ENCODE measurements around the gene HIVEP2.

HIVEP2 gene

GRCh38 chr6:142751452-142751851 lies 193.5 kb downstream of the HIVEP2 start:
- Mint-ChIP-seq H3K4me3 (no peak overlapping the region), H3K27ac (no peak overlapping the region), H3K9me3 (peaks cover 0 to 1% of the 10 kb centered on the region in 2 donors), H3K27me3 (no peaks in the 10 kb centered on the region), H3K36me3 (peaks cover 16 to 25% of the 10 kb centered on the region in 2 donors), H3K4me1 (peaks cover 15 to 26% of the 10 kb centered on the region in 2 donors)
- ATAC-seq (replicated peaks) (no peak), DNase-seq (no peak)

DNA sequence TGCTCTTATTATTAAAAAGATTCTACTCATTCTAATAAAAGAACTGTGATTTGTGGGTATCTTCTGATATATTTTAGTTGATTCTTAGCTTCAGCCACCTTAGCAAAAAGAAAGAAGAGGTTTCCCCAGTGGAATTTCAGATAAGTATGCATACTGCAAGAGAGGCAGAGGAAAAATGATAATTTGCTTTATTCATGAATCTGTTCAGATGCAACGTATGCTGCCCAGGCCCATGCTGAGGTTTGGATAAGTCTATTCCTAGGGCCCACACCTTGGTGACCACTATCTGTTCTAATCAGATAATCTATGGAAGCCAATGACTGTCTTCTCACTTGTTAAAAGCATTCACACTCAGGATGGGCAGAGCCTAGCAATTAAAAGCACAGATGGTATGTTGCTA lies 194.0 kb downstream of the HIVEP2 start:
- H3K36me3 Mint-ChIP-seq, result peaks cover 15 to 23% of the 10 kb centered on the region in 2 donors
- H3K4me1 Mint-ChIP-seq, result peaks cover 16 to 30% of the 10 kb centered on the region in 2 donors
- no peak overlapping the region for H3K27ac Mint-ChIP-seq
- peaks cover 0 to 1% of the 10 kb centered on the region in 2 donors for H3K9me3 Mint-ChIP-seq
- no peaks in the 10 kb centered on the region for H3K27me3 Mint-ChIP-seq
- DNase-seq (no peak), ATAC-seq (replicated peaks) (no peak)
- no peak overlapping the region for H3K4me3 Mint-ChIP-seq

- peaks cover 6 to 13% of the 10 kb centered on the region in 2 donors for H3K36me3 Mint-ChIP-seq
- H3K4me1 Mint-ChIP-seq, result peaks cover 16 to 24% of the 10 kb centered on the region in 2 donors
- DNase-seq (no peak), ATAC-seq (replicated peaks) (no peak)
- no peaks in the 10 kb centered on the region for H3K27me3 Mint-ChIP-seq
- no peak overlapping the region for H3K27ac Mint-ChIP-seq
- peaks cover 0 to 1% of the 10 kb centered on the region in 2 donors for H3K9me3 Mint-ChIP-seq
- H3K4me3 Mint-ChIP-seq, result no peak overlapping the region
Observed at GRCh38 chr6:142749556-142749955, 195.4 kb downstream of the HIVEP2 start.

DNA sequence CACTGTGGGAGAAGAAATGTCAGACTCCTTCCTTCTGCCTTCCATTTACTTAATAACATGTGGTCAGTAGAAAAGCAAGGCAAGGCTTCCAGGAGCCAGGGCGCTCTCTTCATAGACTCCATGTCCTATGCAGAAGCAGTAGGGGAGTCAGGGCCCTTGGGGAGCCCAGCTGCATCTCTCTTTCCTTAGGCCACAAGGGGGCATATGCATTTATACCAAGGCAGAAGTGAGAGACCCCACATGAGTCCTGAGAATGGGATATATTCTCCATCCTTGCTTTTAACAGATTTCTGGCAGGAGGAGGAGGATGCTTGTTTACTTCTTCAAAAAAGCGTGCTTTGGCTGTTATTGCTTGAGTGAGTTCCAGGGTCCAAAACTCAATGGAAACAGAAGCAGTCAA lies 198.5 kb downstream of the HIVEP2 start:
- DNase-seq, result no peak
- ATAC-seq (replicated peaks), result peak; percentile 52 to 71
- H3K36me3 Mint-ChIP-seq, result peaks cover 0 to 2% of the 10 kb centered on the region in 2 donors
- H3K27me3 Mint-ChIP-seq, result no peaks in the 10 kb centered on the region
- H3K9me3 Mint-ChIP-seq, result no peaks in the 10 kb centered on the region
- no peak overlapping the region for H3K4me3 Mint-ChIP-seq
- no peak overlapping the region for H3K27ac Mint-ChIP-seq
- H3K4me1 Mint-ChIP-seq, result peaks cover 9 to 16% of the 10 kb centered on the region in 2 donors

GRCh38 chr6:142744836-142745235 lies 200.1 kb downstream of the HIVEP2 start:
- Mint-ChIP-seq H3K27me3 (no peaks in the 10 kb centered on the region), H3K36me3 (no peaks in the 10 kb centered on the region), H3K4me1 (peaks cover 9 to 16% of the 10 kb centered on the region in 2 donors), H3K27ac (no peak overlapping the region), H3K9me3 (no peaks in the 10 kb centered on the region), H3K4me3 (no peak overlapping the region)
- no peak for ATAC-seq (replicated peaks)
- DNase-seq, result no peak

DNA sequence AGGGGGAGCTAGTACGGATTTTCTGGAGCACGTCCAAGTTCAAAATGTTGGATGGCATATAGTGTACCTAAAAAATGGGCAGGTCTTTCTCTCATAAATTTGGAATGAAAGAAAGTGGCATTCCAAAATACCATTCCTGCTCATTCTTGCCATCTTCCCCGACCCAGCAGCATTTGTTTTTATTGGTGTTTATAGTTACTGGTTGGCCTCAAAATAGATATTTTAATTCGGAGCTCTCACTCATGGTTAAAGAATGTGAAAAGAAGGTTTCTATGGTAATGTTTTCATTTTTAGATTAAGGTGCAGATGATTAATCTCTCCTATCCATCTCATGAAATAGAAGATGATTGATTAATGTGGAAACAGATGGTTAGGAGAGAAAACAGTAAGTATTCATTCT lies 204.5 kb downstream of the HIVEP2 start:
- H3K4me1 Mint-ChIP-seq, result peaks cover 0 to 1% of the 10 kb centered on the region in 2 donors
- no peaks in the 10 kb centered on the region for H3K9me3 Mint-ChIP-seq
- H3K4me3 Mint-ChIP-seq, result no peak overlapping the region
- DNase-seq (no peak), ATAC-seq (replicated peaks) (no peak)
- no peaks in the 10 kb centered on the region for H3K27me3 Mint-ChIP-seq
- H3K36me3 Mint-ChIP-seq, result no peaks in the 10 kb centered on the region
- no peak overlapping the region for H3K27ac Mint-ChIP-seq

- Mint-ChIP-seq H3K27me3 (no peaks in the 10 kb centered on the region), H3K4me1 (peaks cover 0 to 1% of the 10 kb centered on the region in 2 donors), H3K36me3 (no peaks in the 10 kb centered on the region), H3K4me3 (no peak overlapping the region), H3K9me3 (no peaks in the 10 kb centered on the region), H3K27ac (no peak overlapping the region)
- ATAC-seq (replicated peaks) (no peak), DNase-seq (no peak)
Observed at GRCh38 chr6:142738731-142739130, 206.2 kb downstream of the HIVEP2 start.

DNA sequence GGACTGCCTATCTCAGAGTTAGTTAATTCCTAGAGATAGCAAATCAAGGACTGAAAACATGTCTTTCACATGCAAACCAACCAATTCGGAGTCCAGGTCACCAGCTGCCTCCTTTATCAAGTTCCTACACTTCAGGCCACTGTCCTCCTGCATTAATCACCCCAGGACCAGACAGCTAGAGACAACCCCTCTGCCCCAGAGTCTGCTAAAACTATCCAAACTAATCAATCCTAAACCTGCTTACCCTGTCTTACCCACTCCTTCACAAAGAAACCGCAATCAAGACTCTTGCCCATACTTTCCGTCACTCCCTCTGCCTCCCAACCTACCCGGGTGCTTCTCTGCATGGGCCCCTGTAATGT lies 207.0 kb downstream of the HIVEP2 start:
- no peak for DNase-seq
- H3K27ac Mint-ChIP-seq, result no peak overlapping the region
- ATAC-seq (replicated peaks), result no peak
- peaks cover 0 to 3% of the 10 kb centered on the region in 2 donors for H3K36me3 Mint-ChIP-seq
- no peaks in the 10 kb centered on the region for H3K27me3 Mint-ChIP-seq
- H3K4me1 Mint-ChIP-seq, result peaks cover 0 to 1% of the 10 kb centered on the region in 2 donors
- H3K4me3 Mint-ChIP-seq, result no peak overlapping the region
- H3K9me3 Mint-ChIP-seq, result peaks cover 0 to 3% of the 10 kb centered on the region in 2 donors

GRCh38 chr6:142737368-142738034 lies 207.5 kb downstream of the HIVEP2 start:
- ATAC-seq (replicated peaks) (no peak), DNase-seq (no peak)
- Mint-ChIP-seq H3K27ac (no peak overlapping the region), H3K36me3 (peaks cover 0 to 3% of the 10 kb centered on the region in 2 donors), H3K27me3 (no peaks in the 10 kb centered on the region), H3K4me3 (no peak overlapping the region), H3K4me1 (peaks cover 0 to 1% of the 10 kb centered on the region in 2 donors), H3K9me3 (peaks cover 0 to 3% of the 10 kb centered on the region in 2 donors)

- peaks cover 0 to 3% of the 10 kb centered on the region in 2 donors for H3K9me3 Mint-ChIP-seq
- no peak overlapping the region for H3K4me3 Mint-ChIP-seq
- no peaks in the 10 kb centered on the region for H3K27me3 Mint-ChIP-seq
- H3K27ac Mint-ChIP-seq, result no peak overlapping the region
- H3K4me1 Mint-ChIP-seq, result peaks cover 0 to 1% of the 10 kb centered on the region in 2 donors
- DNase-seq, result no peak
- ATAC-seq (replicated peaks), result no peak
- H3K36me3 Mint-ChIP-seq, result peaks cover 0 to 3% of the 10 kb centered on the region in 2 donors
Observed at GRCh38 chr6:142735204-142735603, 209.8 kb downstream of the HIVEP2 start.

DNA sequence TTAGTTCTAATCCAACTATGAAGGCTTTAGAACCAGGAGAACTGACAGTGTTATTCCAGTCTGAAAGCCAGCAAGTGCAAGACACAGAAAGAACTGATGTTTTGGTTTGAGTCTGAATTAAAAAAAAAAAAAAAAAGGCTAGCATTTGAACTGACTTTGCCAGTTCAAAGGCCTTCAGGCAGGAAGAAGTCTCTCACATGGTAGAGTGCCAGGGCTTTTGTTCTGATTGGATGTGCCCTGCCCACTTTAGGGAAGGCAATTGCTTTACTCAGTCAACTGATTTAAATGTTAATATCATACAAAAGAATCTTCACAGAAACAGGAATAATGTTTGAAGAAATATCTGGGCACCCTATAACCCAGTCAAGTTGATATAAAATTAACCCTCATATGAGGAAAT lies 212.2 kb downstream of the HIVEP2 start:
- Mint-ChIP-seq H3K4me1 (peaks cover 11 to 13% of the 10 kb centered on the region in 2 donors), H3K27me3 (peaks cover 0 to 4% of the 10 kb centered on the region in 2 donors), H3K4me3 (no peak overlapping the region), H3K27ac (no peak overlapping the region), H3K36me3 (peaks cover 0 to 3% of the 10 kb centered on the region in 2 donors), H3K9me3 (peaks cover 0 to 3% of the 10 kb centered on the region in 2 donors)
- DNase-seq, result no peak
- no peak for ATAC-seq (replicated peaks)

DNA sequence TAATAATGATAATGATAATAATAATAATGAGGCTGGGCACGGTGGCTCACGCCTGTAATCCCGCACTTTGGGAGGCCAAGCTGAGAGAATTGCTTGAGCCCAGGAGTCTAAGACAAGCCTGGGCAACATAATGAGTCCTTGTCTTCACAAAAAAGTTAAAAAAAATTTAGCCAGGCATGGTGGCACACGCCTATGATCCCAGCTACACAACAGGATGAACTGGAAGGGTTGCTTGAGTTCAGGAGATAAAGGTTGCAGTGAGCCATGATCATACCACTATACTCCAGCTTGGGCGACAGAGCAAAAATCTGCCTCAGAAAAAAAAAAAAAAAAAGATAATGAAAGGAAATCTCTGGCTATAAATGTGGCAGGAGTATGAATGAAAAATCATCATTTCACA lies 213.4 kb downstream of the HIVEP2 start:
- H3K27me3 Mint-ChIP-seq, result peaks cover 0 to 8% of the 10 kb centered on the region in 2 donors
- peaks cover 0 to 3% of the 10 kb centered on the region in 2 donors for H3K36me3 Mint-ChIP-seq
- peaks cover 0 to 3% of the 10 kb centered on the region in 2 donors for H3K9me3 Mint-ChIP-seq
- H3K27ac Mint-ChIP-seq, result no peak overlapping the region
- H3K4me3 Mint-ChIP-seq, result no peak overlapping the region
- DNase-seq, result no peak
- peaks cover 10 to 13% of the 10 kb centered on the region in 2 donors for H3K4me1 Mint-ChIP-seq
- ATAC-seq (replicated peaks), result no peak

GRCh38 chr6:142729618-142730017 lies 215.4 kb downstream of the HIVEP2 start:
- peaks cover 0 to 3% of the 10 kb centered on the region in 2 donors for H3K9me3 Mint-ChIP-seq
- no peak overlapping the region for H3K27ac Mint-ChIP-seq
- ATAC-seq (replicated peaks) (peak in 1 of 2 donors; percentile 10), DNase-seq (no peak)
- H3K4me1 Mint-ChIP-seq, result peaks cover 12 to 13% of the 10 kb centered on the region in 2 donors
- no peak overlapping the region for H3K4me3 Mint-ChIP-seq
- H3K36me3 Mint-ChIP-seq, result peaks cover 0 to 3% of the 10 kb centered on the region in 2 donors
- H3K27me3 Mint-ChIP-seq, result peaks cover 0 to 8% of the 10 kb centered on the region in 2 donors

GRCh38 chr6:142728910-142729481 lies 216.0 kb downstream of the HIVEP2 start:
- DNase-seq, result peak; percentile 2
- H3K4me1 Mint-ChIP-seq, result peaks cover 12 to 13% of the 10 kb centered on the region in 2 donors

GRCh38 chr6:142728364-142728763 lies 216.6 kb downstream of the HIVEP2 start:
- no peak overlapping the region for H3K4me3 Mint-ChIP-seq
- peaks cover 0 to 2% of the 10 kb centered on the region in 2 donors for H3K9me3 Mint-ChIP-seq
- peaks cover 0 to under 1% of the 10 kb centered on the region in 2 donors for H3K36me3 Mint-ChIP-seq
- H3K27ac Mint-ChIP-seq, result no peak overlapping the region
- DNase-seq (no peak), ATAC-seq (replicated peaks) (no peak)
- peaks cover 0 to 8% of the 10 kb centered on the region in 2 donors for H3K27me3 Mint-ChIP-seq
- H3K4me1 Mint-ChIP-seq, result peaks cover 12 to 13% of the 10 kb centered on the region in 2 donors

More at GRCh38 chr6:142728910-142729481, 216.0 kb downstream of the HIVEP2 start:
- Mint-ChIP-seq H3K9me3 (peaks cover 0 to 3% of the 10 kb centered on the region in 2 donors), H3K27me3 (peaks cover 0 to 8% of the 10 kb centered on the region in 2 donors), H3K36me3 (peaks cover 0 to 3% of the 10 kb centered on the region in 2 donors), H3K4me3 (no peak overlapping the region), H3K27ac (no peak overlapping the region)
- peak; percentile 34 to 67 for ATAC-seq (replicated peaks)

Measured in stimulated activated naive B cell treated with anti-CD40 and anti-IgM and Interleukin-4, amounts not matched to agents 10 μg/mL and 1 μg/mL and 100 μg/mL, for 72 hours (primary cell).